Liver (tissue), 9 donors: Measurements from ENCODE around the gene UPK3A. TPM values are rescaled to one million over a fixed set of nuclear protein-coding genes. Genes with fewer than 3 reads are reported as not detected.

Experiments
- DNase-seq: peaks from one replicate; pipeline ENCODE4 v3.0.0-alpha.2; 2017; ENCODE audit warnings: low spot score
- H3K27ac ChIP-seq, 2 donors: one replicate each; pipeline ENCODE4 v1.7.0; 2013; ENCODE audit warnings: inconsistent platforms in 2 of 2, low read length in 2 of 2, control low read depth in 1 of 2, low read depth in 1 of 2, mild to moderate bottlenecking in 1 of 2
- H3K27me3 ChIP-seq, 4 donors: one replicate each; pipeline versions ENCODE4 v1.6.1 to v1.7.0; 2013; ENCODE audit warnings: low read length in 3 of 4, inconsistent platforms in 1 of 4, mild to moderate bottlenecking in 1 of 4, moderate library complexity in 1 of 4; ENCODE audit not compliant: control insufficient read depth in 4 of 4, insufficient read depth in 4 of 4
- H3K36me3 ChIP-seq, 4 donors: one replicate each; pipeline versions ENCODE4 v1.6.1 to v1.7.0; 2013; ENCODE audit warnings: low read length in 3 of 4, mild to moderate bottlenecking in 3 of 4, low read depth in 1 of 4, moderate library complexity in 1 of 4; ENCODE audit not compliant: control insufficient read depth in 4 of 4, insufficient read depth in 3 of 4
- H3K4me1 ChIP-seq, 4 donors: one replicate each; pipeline versions ENCODE4 v1.6.1 to v1.7.0; 2013; ENCODE audit warnings: low read length in 3 of 4, mild to moderate bottlenecking in 3 of 4, moderate library complexity in 1 of 4; ENCODE audit not compliant: control insufficient read depth in 4 of 4, insufficient read depth in 4 of 4
- H3K4me3 ChIP-seq, 3 donors: one replicate each; pipeline versions ENCODE4 v1.6.1 to v1.7.0; 2013; ENCODE audit warnings: low read length in 3 of 3, control low read depth in 1 of 3, low read depth in 1 of 3, mild to moderate bottlenecking in 1 of 3
- H3K9ac ChIP-seq, 2 donors: one replicate each; pipeline ENCODE4 v1.7.0; 2013; ENCODE audit warnings: low read length in 2 of 2, mild to moderate bottlenecking in 2 of 2, moderate library complexity in 2 of 2, control low read depth in 1 of 2, low read depth in 1 of 2
- H3K9me3 ChIP-seq, 4 donors: one replicate each; pipeline versions ENCODE4 v1.6.1 to v1.7.0; 2013; ENCODE audit warnings: low read length in 3 of 4; ENCODE audit not compliant: control insufficient read depth in 4 of 4
- ATF3 ChIP-seq: IDR thresholded peaks from 2 replicates; pipeline ENCODE4 v1.6.1; 2016; ENCODE audit warnings: antibody characterized with exemption
- CTCF ChIP-seq: fragments of 150-350 bp; IDR thresholded peaks from 2 replicates; pipeline ENCODE4 v1.5.1; 2017; ENCODE audit warnings: improper control_type of control experiment, low read depth, low read length; ENCODE audit not compliant: missing input control
- EGR1 ChIP-seq, 2 donors: IDR thresholded peaks; 2 replicates each; pipeline ENCODE4 v1.6.1; 2016 to 2018; ENCODE audit warnings: antibody characterized with exemption in 2 of 2, low read depth in 2 of 2
- FOXA1 ChIP-seq: IDR thresholded peaks from 2 replicates; pipeline ENCODE4 v1.6.1; 2016; ENCODE audit warnings: antibody characterized with exemption
- FOXA2 ChIP-seq: IDR thresholded peaks from 2 replicates; pipeline ENCODE4 v1.6.1; 2016; ENCODE audit warnings: antibody characterized with exemption
- GABPA ChIP-seq, 2 donors: IDR thresholded peaks in 1 of 2; conservative IDR thresholded peaks in 1 of 2; 2 replicates each; pipeline ENCODE4 v1.6.1; 2016; ENCODE audit warnings: antibody characterized with exemption in 2 of 2, mild to moderate bottlenecking in 1 of 2, moderate library complexity in 1 of 2
- HNF4A ChIP-seq, 2 donors: conservative IDR thresholded peaks; 2 replicates each; pipeline ENCODE4 v1.6.1; 2016; ENCODE audit warnings: antibody characterized with exemption in 2 of 2, mild to moderate bottlenecking in 2 of 2
- HNF4G ChIP-seq: IDR thresholded peaks from 2 replicates; pipeline ENCODE4 v1.6.1; 2016; ENCODE audit warnings: antibody characterized with exemption
- JUND ChIP-seq, 2 donors: IDR thresholded peaks; 2 replicates each; pipeline ENCODE4 v1.6.1; 2016; ENCODE audit warnings: antibody characterized with exemption in 2 of 2
- NR2F2 ChIP-seq: IDR thresholded peaks from 2 replicates; pipeline ENCODE4 v1.6.1; 2016; ENCODE audit warnings: antibody characterized with exemption
- RAD21 ChIP-seq, 2 donors: IDR thresholded peaks; 2 replicates each; pipeline ENCODE4 v1.6.1; 2016; ENCODE audit warnings: antibody characterized with exemption in 2 of 2, mild to moderate bottlenecking in 2 of 2
- RXRA ChIP-seq, 2 donors: IDR thresholded peaks; 2 replicates each; pipeline ENCODE4 v1.6.1; 2017 to 2018; ENCODE audit warnings: antibody characterized with exemption in 2 of 2, mild to moderate bottlenecking in 1 of 2
- SP1 ChIP-seq: IDR thresholded peaks from 2 replicates; pipeline ENCODE4 v1.6.1; 2018; ENCODE audit warnings: antibody characterized with exemption, mild to moderate bottlenecking
- TAF1 ChIP-seq: conservative IDR thresholded peaks from 2 replicates; pipeline ENCODE4 v1.6.1; 2016; ENCODE audit warnings: antibody characterized with exemption, mild to moderate bottlenecking
- YY1 ChIP-seq: IDR thresholded peaks from 2 replicates; pipeline ENCODE4 v1.6.1; 2016; ENCODE audit warnings: antibody characterized with exemption, mild to moderate bottlenecking
- WGBS: extraction: QIAGEN DNeasy Blood & Tissue Kit; methylation state at CpG from one replicate; pipeline ENCODE4 v1.1.7; 2013; 5-methylcytosine and 5-hydroxymethylcytosine counted together
- polyA plus RNA-seq, 2 donors: library from polyadenylated mRNA; stranded (reverse) in 1 of 2; unstranded in 1 of 2; fragments of 200-250 nt in 1 of 2; fragments of >200 nt in 1 of 2; fragmentation: Nextera tagmentation in 1 of 2; extraction: Ambion mirVana in 1 of 2; gene quantifications; one replicate each; pipeline versions ENCODE4 v1.2.1 to v1.2.3, GENCODE V29; 2013 to 2015
- total RNA-seq, 2 donors: library from RNA; depleted of rRNA; stranded (reverse); fragments of >200 nt; gene quantifications; one replicate each; pipeline ENCODE4 v1.2.3, GENCODE V29; 2014
- TF ChIP-seq, protein P1 (sequence below): IDR thresholded peaks from 2 replicates; pipeline ENCODE4 v1.6.1; 2016; ENCODE audit warnings: antibody characterized with exemption
- TF ChIP-seq, protein P2 (sequence below): IDR thresholded peaks from 2 replicates; pipeline ENCODE4 v1.6.1; 2016; ENCODE audit warnings: antibody characterized with exemption
- TF ChIP-seq, protein P3 (sequence below): IDR thresholded peaks from 2 replicates; pipeline ENCODE4 v1.6.1; 2016; ENCODE audit warnings: antibody characterized with exemption, mild to moderate bottlenecking
- donor health status: healthy.
- donor health status: healthy.
- donor health status: healthy.
- donor health status: healthy.
- donor health status: healthy.

Gene UPK3A
- total and polyA plus RNA-seq, 4 donors = 0.42 TPM; not detected in 3

DNA sequence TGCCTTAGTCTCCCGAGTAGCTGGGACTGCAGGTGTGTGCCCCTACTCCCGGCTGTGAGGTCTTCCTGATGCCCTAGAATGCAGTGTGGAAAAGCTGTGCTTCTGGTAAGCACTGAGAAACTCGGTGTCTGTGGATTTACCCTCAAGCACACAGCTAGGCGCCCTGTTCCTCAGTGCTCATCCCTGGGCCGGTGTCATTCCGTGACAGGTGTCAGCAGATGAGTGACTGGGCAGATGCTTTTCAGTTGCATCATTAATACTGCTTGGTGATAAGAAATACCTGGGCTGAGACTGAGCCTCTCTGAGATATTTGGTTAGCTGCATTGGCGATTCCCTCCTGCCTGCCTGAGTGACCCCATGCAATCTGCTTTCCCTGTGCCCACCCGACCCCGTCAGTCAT, 46.7 kb downstream of the UPK3A start:
- H3K9ac ChIP-seq = no peak overlapping the region
- no peaks in the 10 kb centered on the region for H3K27me3 ChIP-seq
- WGBS = 97% methylated on average over 9 of the region's 9 CpGs
- H3K36me3 ChIP-seq = peaks cover 0 to 4% (median 2%) of the 10 kb centered on the region in 4 donors
- no peak overlapping the region for H3K4me3 ChIP-seq
- H3K9me3 ChIP-seq = no peaks in the 10 kb centered on the region
- no peak for DNase-seq
- peaks cover 12 to 31% (median 23%) of the 10 kb centered on the region in 4 donors for H3K4me1 ChIP-seq
- TF ChIP-seq HNF4A (conservative IDR thresholded peaks at IDR 0.05) (no peak), TAF1 (no peak), SP1 (no peak), FOXA2 (no peak), JUND (IDR thresholded peaks at IDR 0.05) (no peak), GABPA (IDR thresholded peaks at IDR 0.05 in 1 of 2, conservative IDR thresholded peaks at IDR 0.05 in 1 of 2) (no peak), RXRA (IDR thresholded peaks at IDR 0.05) (no peak), FOXA1 (no peak), CTCF (no peak), ATF3 (no peak), RAD21 (IDR thresholded peaks at IDR 0.05) (no peak), HNF4G (no peak), NR2F2 (no peak), EGR1 (IDR thresholded peaks at IDR 0.05; ENCODE audit: low read depth in 2 of 2) (no peak), YY1 (no peak)
- TF ChIP-seq, protein P1, sequence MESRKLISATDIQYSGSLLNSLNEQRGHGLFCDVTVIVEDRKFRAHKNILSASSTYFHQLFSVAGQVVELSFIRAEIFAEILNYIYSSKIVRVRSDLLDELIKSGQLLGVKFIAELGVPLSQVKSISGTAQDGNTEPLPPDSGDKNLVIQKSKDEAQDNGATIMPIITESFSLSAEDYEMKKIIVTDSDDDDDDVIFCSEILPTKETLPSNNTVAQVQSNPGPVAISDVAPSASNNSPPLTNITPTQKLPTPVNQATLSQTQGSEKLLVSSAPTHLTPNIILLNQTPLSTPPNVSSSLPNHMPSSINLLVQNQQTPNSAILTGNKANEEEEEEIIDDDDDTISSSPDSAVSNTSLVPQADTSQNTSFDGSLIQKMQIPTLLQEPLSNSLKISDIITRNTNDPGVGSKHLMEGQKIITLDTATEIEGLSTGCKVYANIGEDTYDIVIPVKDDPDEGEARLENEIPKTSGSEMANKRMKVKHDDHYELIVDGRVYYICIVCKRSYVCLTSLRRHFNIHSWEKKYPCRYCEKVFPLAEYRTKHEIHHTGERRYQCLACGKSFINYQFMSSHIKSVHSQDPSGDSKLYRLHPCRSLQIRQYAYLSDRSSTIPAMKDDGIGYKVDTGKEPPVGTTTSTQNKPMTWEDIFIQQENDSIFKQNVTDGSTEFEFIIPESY = no peak
- TF ChIP-seq, protein P2, sequence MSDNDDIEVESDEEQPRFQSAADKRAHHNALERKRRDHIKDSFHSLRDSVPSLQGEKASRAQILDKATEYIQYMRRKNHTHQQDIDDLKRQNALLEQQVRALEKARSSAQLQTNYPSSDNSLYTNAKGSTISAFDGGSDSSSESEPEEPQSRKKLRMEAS = no peak
- TF ChIP-seq, protein P3, sequence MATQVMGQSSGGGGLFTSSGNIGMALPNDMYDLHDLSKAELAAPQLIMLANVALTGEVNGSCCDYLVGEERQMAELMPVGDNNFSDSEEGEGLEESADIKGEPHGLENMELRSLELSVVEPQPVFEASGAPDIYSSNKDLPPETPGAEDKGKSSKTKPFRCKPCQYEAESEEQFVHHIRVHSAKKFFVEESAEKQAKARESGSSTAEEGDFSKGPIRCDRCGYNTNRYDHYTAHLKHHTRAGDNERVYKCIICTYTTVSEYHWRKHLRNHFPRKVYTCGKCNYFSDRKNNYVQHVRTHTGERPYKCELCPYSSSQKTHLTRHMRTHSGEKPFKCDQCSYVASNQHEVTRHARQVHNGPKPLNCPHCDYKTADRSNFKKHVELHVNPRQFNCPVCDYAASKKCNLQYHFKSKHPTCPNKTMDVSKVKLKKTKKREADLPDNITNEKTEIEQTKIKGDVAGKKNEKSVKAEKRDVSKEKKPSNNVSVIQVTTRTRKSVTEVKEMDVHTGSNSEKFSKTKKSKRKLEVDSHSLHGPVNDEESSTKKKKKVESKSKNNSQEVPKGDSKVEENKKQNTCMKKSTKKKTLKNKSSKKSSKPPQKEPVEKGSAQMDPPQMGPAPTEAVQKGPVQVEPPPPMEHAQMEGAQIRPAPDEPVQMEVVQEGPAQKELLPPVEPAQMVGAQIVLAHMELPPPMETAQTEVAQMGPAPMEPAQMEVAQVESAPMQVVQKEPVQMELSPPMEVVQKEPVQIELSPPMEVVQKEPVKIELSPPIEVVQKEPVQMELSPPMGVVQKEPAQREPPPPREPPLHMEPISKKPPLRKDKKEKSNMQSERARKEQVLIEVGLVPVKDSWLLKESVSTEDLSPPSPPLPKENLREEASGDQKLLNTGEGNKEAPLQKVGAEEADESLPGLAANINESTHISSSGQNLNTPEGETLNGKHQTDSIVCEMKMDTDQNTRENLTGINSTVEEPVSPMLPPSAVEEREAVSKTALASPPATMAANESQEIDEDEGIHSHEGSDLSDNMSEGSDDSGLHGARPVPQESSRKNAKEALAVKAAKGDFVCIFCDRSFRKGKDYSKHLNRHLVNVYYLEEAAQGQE = no peak
- H3K27ac ChIP-seq = no peak overlapping the region
